Anterior cingulate cortex (tissue), 58 donors: ENCODE results near the gene ABLIM2.

Experiments
- DNase-seq, 58 donors: peaks; one replicate each; lab custom pipeline; 2025; lab: John Stamatoyannopoulos, UW

ABLIM2 gene

DNA sequence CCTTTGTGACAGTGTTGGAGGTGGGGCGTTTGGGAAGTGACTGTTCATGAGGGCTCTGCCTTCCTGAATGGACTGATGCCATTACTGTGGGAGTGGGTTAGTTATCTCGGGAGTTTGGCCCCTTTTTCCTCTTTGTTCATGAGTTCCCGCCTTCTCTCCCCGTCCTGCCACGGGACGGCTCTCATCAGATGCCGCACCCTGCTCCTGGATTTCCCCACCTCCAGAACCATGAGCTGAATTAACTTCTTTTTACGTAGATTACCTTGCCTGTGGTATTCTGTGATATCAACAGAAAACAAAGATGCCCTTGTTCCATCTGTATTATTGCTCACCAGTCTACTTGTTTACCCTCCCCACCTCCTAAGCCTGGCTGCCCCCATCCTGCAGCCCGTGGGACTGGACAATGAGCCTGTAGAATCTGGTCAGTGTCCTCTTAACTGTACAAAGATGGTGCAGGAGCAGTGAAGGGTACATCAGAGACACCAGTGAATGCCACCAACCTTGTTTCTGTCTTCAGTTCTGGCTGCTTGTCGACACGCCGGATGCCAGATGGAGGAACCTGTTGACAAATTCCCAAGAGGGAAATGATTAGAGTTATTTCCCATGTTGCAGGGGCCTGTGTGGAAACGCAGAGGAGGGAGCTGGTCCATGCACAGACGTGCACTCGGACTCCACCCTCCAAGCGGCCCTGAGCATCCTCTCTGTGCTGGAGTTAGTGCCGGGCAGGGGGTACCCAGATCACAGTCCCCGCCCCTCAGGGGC, 104.7 kb downstream of the ABLIM2 start:
- no peak for DNase-seq

DNA sequence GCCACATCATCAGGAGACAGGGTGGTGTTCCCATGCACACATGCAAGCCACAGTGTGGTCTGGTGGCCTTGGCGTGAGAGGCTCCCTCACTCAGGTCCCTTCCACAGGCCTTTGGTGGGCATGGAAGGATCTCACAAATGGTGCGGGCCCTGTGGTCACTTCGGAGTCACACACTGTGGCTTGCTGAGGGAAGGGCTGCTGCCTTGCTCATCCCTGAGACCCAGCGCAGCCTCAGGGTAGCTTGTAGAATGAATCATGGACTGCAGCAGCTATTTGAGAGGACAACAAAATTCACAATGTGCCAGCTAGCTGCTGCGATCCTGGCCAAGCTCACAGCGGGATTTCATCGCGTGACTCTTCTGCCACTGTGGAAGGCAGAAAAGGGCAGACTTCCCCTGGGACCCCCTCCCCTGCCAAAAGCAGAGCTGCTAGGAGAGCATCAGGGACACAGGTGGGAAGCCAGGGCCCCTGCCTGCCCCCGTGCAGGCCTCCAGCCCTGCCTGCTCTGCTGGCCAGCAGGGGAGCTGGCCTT, 106.4 kb downstream of the ABLIM2 start:
- DNase-seq: peak in 2 of 58 donors; percentile 20 to 37

DNA sequence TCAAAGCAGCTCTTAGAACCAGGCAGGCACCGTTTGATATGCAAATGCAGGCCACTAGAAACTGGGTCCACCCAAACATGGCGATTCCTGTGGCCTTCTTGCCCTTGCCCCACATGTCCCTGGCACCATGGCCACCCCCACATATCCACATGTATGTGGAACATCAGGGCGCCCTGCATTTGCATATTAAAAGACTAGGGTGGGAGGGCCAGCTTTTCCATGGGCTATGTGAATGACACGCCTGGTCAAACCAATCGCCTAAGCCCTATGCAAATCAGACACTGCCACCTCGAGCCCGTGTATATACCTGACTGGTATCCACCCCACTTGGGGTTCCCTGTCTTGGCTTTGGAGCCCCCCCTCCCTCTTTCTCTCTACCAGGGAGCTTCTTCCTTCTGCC, 107.0 kb downstream of the ABLIM2 start:
- no peak for DNase-seq

DNA sequence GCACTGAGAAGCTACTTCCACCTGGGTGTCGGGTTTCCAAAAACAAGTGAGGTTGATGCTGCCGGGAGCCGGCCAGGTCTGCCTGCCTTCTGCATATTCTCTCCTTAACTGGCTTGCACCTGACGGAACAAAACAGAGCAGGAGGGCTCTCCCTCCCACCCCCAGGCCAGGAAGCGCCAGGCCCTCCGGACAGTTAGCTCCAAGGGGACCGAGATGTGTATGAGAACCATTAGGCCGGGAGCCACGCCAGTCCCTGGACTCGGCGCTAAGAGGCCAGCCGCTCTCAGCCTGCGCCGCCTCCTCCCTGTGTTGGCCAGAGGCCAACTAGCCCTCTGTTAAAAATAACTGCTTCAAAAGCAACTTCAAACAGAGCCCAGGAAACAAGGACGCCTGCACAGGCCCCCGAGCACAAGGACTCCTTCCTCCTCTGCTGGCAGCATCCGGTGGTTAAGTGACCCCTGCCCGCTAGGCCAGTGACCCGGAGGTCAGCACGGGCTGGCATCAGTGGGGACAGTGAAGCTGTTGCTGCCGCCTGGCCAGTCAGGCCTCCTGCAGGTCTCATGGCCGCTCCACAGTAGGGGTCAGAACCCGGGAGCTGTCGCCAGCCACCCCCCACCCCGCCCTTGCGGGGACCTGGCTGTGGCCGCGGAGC, 107.9 kb downstream of the ABLIM2 start:
- peak in 52 of 58 donors; percentile 11 to 85 (median 68) for DNase-seq

DNA sequence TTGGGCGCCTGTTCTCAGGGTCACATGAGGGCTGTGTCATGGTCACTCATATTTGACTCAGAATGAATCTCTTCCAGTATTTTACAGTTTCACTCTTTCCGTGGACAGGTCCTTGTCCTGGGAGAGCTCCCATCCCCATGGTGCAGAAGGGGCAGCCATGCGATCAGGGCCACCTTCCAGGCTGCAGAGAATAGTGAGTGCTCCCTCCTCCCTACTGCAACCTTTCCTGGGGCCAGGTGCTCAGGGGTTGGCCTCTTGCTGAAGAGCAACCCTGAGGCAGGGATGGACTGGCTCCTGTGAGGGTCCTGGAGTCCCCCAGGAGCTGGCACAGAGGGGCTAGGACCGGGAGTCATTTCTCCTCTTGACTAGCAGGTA, 108.4 kb downstream of the ABLIM2 start:
- DNase-seq: no peak

DNA sequence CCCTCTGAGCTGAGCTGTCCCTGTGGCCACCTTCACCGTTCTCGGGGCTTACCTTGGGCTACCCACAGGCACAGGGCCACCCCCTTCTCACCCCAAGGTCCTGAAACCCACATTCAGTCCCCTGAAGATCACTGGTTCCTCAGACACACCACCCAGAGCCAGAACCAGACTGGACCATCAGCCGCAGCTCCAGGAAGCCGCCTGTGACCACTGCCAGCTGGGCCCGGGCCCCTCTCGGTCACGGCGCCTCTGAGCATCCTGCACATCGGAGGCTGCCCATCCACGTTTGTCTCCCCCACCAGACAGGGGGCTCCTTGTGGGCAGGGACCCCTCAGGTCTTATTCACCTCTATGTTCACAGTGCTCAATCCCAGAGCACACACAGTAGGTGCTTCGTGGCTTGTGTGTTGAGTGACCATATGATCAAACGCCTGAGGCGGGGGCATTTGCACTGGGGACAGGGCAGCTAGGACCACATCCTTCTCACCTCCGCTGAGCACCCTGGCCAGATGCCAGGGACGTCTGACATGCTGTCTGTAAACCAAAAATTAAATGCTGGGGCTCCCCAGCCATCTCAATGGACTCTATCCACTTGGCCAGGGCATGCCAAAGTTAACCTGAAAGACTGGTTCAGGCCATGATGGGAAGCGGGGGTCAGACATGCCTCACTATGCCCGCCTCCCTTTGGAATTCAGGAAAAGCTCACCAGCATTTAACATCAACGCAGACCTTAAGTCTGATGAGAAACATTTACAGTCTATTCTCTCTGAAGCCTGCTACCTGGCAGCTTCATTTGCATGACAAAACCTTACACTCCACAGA, 109.5 kb downstream of the ABLIM2 start:
- DNase-seq: no peak

GRCh38 chr4:8047837-8048678, 110.6 kb downstream of the ABLIM2 start:
- DNase-seq: peak in 6 of 58 donors; percentile 19 to 62 (median 36)

DNA sequence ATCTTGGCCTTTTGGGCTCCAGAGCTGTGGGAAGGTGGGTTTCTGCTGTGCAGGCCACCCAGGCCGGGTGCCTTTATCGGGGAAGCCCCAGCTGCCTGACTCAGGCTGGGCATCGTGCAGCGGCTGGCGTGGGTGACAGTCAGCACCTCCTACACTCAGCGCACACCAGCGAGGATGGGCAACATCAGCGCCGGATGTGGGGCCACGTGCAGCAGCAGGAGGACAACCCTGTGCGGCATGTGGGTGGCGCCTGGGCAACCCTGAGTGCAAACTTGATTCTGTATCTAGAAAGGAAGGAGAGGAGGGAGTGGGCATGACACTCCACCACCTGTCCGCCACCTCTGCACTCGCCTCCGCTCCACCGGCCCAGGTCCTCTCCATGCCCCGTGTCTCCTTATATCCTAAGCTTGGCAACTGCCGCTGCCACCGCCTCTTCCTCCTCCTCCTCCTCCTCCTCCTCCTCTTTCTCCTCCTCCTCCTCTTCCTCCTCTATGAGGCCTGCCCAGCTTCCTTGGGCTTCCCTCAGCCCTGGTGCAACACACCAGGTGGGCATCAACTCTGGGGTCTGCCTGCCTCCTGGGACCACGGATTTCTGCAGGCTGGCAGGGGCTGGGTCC, 111.6 kb downstream of the ABLIM2 start:
- DNase-seq: peak in 20 of 58 donors; percentile 27 to 74 (median 38)

DNA sequence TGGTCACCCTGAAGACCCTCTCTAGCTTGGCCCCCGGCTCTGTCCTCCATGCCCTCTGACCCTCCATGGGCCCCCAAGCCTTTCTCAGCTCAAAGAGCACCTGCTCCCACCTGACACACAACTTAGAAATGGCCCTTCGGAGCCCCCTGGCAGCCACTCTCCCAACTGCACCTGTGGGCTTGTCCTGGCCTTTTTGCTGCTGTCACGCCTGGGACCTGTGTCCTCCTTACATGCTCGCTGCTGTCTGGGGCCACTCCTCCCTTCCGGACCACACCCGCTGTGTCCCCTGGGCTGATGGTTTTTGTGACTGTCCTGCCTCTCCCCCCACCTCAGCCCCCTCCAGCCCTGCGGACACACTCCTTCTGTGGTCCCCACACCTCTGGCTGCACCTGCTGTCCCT, 112.7 kb downstream of the ABLIM2 start:
- no peak for DNase-seq

- DNase-seq: peak in 1 of 58 donors; percentile 11
These were observed 113.9 kb downstream of the ABLIM2 start for GRCh38 chr4:8044699-8045098.

DNA sequence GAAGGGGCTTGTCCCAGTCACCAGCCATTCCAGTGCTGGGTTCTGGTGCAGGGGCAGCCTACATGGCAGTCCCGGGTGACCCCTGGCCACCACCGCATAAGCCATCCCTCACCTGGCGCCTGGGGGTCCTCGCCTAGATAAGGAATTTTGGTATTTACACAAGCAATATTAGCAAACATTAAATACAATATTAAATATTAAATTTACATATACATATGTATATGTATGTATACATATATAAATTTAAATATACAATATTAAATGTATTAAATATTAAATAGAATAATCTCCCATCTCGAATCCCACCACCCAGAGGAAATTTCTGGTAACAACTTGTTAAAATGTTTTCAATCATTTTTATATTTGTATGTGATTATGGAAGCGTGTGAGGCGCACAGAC, 114.4 kb downstream of the ABLIM2 start:
- DNase-seq: no peak

GRCh38 chr4:8043596-8043995, 115.0 kb downstream of the ABLIM2 start:
- no peak for DNase-seq

DNA sequence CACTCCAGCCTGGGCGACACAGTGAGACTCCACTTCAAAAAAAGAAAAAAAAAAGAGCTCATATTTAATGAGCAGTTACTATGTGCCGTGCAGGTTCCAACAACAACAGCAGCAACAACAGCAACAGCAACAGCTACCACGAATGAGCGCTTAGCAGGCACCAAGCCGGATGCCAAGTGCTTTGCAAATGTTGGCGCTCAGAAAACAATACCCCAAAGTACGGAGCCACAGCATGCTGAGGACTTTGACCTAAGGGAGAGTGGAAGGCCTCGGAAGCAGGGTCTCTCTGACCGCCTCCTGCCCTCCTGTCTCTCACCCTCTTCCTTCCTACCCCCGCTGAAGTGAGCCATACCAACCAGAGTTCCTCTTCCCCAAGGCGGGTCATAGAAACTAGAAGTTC, 116.7 kb downstream of the ABLIM2 start:
- DNase-seq: no peak

DNA sequence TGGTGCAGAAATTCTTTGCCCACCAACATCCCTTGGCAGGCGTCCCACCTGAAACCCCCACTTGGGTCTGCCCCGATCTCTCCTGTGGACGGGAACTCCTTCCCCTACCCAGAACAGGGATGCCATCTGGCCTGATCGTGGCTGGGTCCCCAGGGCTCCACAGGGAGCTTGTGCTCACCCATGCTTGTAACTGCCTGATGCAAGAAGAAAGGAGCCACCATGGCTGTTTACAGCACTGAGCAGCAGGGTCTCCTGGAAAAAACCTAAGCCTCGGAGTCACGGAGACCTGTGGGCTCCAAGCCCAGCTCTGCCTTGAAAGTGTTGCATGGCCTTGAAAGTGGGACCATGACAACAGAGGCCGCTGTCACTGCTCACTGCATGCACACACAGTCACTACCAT, 117.4 kb downstream of the ABLIM2 start:
- peak in 4 of 58 donors; percentile 10 to 48 (median 29) for DNase-seq

GRCh38 chr4:8040607-8041006, 118.0 kb downstream of the ABLIM2 start:
- DNase-seq: no peak

DNA sequence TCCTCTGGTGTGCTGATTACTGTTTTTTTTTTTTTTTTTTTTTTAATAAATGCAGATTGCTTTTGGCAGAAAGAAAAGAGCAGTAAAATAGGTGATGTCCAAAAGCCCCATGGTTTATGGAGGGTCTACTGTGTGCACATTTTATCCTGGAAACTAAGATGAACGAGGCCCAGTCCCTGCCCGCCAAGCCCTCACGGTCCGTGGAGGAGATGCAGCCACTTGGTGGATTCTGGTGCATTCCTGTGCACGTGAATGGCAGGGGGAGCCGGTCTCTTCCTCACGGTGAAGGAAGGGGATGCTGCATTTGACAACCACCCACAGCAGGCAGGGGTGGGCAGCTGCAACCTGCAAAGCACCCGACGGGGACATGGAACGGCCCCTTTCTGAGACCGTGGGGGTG, 118.8 kb downstream of the ABLIM2 start:
- no peak for DNase-seq

GRCh38 chr4:8039290-8039689, 119.3 kb downstream of the ABLIM2 start:
- peak in 9 of 58 donors; percentile 14 to 43 (median 30) for DNase-seq

DNA sequence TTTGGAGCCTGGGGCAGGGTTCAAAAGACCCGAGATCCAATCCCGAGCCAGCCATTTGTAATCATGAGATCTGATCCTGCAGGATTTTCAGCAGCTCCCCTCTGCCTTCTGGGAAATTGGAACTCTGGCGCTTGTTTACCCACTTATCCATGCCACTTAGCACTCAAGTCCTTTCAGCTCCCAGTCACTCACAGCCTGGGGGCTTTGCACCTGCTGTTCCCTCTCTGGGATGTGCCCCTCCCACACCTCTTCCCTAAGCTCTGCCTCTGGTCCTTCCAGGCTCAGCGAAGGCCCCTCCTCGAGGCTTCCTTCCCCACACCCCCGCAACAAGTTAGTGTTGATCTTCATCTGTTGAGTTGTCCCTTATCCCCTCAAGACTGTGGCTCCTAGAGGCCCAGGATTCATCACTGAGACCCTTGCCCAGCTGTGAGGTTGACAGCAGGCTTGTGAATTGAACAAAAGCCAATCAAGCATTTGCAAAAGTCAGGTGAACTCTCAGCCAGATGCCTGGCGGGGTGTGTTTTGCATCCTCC, 119.8 kb downstream of the ABLIM2 start:
- DNase-seq: no peak

DNA sequence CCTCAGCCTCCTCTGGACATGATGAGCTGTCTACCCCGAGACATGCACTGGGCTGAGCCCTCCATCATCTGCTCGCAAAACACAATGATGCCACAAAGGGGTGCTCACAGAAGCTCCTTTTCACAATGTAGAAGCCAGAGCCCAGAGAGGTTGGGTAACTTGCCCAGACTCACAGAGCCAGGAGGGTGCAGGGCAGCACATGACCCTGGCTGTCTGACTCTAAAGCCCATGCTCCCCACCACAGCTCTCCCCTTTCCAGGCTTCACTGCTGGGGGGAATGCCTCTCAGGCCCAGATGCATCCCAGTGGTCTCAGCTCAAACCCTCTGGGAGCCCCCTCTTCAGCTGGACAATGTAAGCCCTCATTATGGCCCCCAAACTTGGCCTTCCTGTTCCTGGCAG, 120.5 kb downstream of the ABLIM2 start:
- DNase-seq: no peak
